H9 (cell line): ENCODE measurements around the gene PAK1. TPM values are rescaled to one million over a fixed set of nuclear protein-coding genes. Genes with fewer than 3 reads are reported as not detected.

Experiments
- DNase-seq: peaks from one replicate; pipeline ENCODE4 v3.0.0-alpha.2; 2017
- H2AFZ ChIP-seq: one replicate; pipeline ENCODE4 v1.6.1; 2013; ENCODE audit warnings: mild to moderate bottlenecking, low read length, control low read depth, moderate library complexity
- H2AK5ac ChIP-seq: 2 replicates; pipeline ENCODE4 v1.6.1; 2013; ENCODE audit warnings: low read length, control low read depth, mixed read lengths; ENCODE audit not compliant: insufficient read length
- H2BK120ac ChIP-seq: one replicate; pipeline ENCODE4 v1.6.1; 2013; ENCODE audit warnings: low read depth, mild to moderate bottlenecking, low read length, control low read depth, inconsistent platforms; ENCODE audit not compliant: poor library complexity, severe bottlenecking
- H2BK12ac ChIP-seq: 2 replicates; pipeline ENCODE4 v1.6.1; 2013; ENCODE audit warnings: low read length, control low read depth, mixed read lengths, low read depth; ENCODE audit not compliant: insufficient read length
- H2BK15ac ChIP-seq: 2 replicates; pipeline ENCODE4 v1.6.1; 2013; ENCODE audit warnings: low read depth, low read length, control low read depth
- H2BK20ac ChIP-seq: one replicate; pipeline ENCODE4 v1.6.1; 2013; ENCODE audit warnings: low read depth, mild to moderate bottlenecking, low read length, control low read depth, inconsistent platforms; ENCODE audit not compliant: poor library complexity, severe bottlenecking
- H2BK5ac ChIP-seq: 2 replicates; pipeline ENCODE4 v1.6.1; 2013; ENCODE audit warnings: low read length, control low read depth, mixed read lengths; ENCODE audit not compliant: insufficient read length
- H3K14ac ChIP-seq: 2 replicates; pipeline ENCODE4 v1.6.1; 2013; ENCODE audit warnings: low read length, control low read depth; ENCODE audit not compliant: insufficient read depth
- H3K18ac ChIP-seq: 2 replicates; pipeline ENCODE4 v1.6.1; 2013; ENCODE audit warnings: low read depth, mild to moderate bottlenecking, mixed read lengths, low read length, control low read depth; ENCODE audit not compliant: insufficient read length
- H3K23ac ChIP-seq: 2 replicates; pipeline ENCODE4 v1.6.1; 2013; ENCODE audit warnings: low read length, control low read depth, mixed read lengths, low read depth; ENCODE audit not compliant: insufficient read length
- H3K23me2 ChIP-seq: 2 replicates; pipeline ENCODE4 v1.6.1; 2013; ENCODE audit warnings: low read depth, mild to moderate bottlenecking, mixed read lengths, low read length, control low read depth; ENCODE audit not compliant: insufficient read length, poor library complexity, severe bottlenecking
- H3K27ac ChIP-seq: 2 replicates; pipeline ENCODE4 v1.5.1; 2013; ENCODE audit warnings: low read length, control low read depth, mixed read lengths, low read depth; ENCODE audit not compliant: insufficient read length
- H3K27me3 ChIP-seq: 2 replicates; pipeline ENCODE4 v1.6.1; 2013; ENCODE audit warnings: low read length, control low read depth, inconsistent platforms; ENCODE audit not compliant: insufficient read depth
- H3K4ac ChIP-seq: 2 replicates; pipeline ENCODE4 v1.6.1; 2013; ENCODE audit warnings: low read depth, mild to moderate bottlenecking, control low read depth, inconsistent platforms, low read length, moderate library complexity
- H3K4me1 ChIP-seq: 2 replicates; pipeline ENCODE4 v1.6.1; 2013; ENCODE audit warnings: low read length, control low read depth, inconsistent platforms; ENCODE audit not compliant: insufficient read depth
- H3K4me2 ChIP-seq: 2 replicates; pipeline ENCODE4 v1.6.1; 2013; ENCODE audit warnings: low read length, control low read depth, mixed read lengths; ENCODE audit not compliant: insufficient read length, insufficient read depth
- H3K56ac ChIP-seq: 2 replicates; pipeline ENCODE4 v1.6.1; 2013; ENCODE audit warnings: low read depth, mild to moderate bottlenecking, mixed read lengths, low read length, control low read depth; ENCODE audit not compliant: insufficient read length
- H3K79me1 ChIP-seq: 2 replicates; pipeline ENCODE4 v1.6.1; 2013; ENCODE audit warnings: low read depth, mild to moderate bottlenecking, moderate library complexity, low read length, control low read depth, inconsistent platforms; ENCODE audit not compliant: insufficient read depth, poor library complexity, severe bottlenecking
- H3K79me2 ChIP-seq: 2 replicates; pipeline ENCODE4 v1.6.1; 2013; ENCODE audit warnings: low read length, control low read depth, inconsistent platforms; ENCODE audit not compliant: insufficient read depth
- H3K9ac ChIP-seq: 2 replicates; pipeline ENCODE4 v1.6.1; 2013; ENCODE audit warnings: low read length, control low read depth, mixed read lengths; ENCODE audit not compliant: insufficient read length; ENCODE audit errors: extremely low read depth
- H3K9me3 ChIP-seq: one replicate; pipeline ENCODE4 v1.6.1; 2013; ENCODE audit warnings: low read depth, low read length, inconsistent platforms; ENCODE audit not compliant: control insufficient read depth
- H3T11ph ChIP-seq: one replicate; pipeline ENCODE4 v1.6.1; 2013; ENCODE audit warnings: mild to moderate bottlenecking, low read length, control low read depth, inconsistent platforms
- H4K20me1 ChIP-seq: one replicate; pipeline ENCODE4 v1.6.1; 2013; ENCODE audit not compliant: control insufficient read depth, insufficient read length, insufficient read depth
- H4K5ac ChIP-seq: 2 replicates; pipeline ENCODE4 v1.6.1; 2013; ENCODE audit warnings: low read depth, mild to moderate bottlenecking, mixed read lengths, low read length, control low read depth; ENCODE audit not compliant: insufficient read length
- H4K8ac ChIP-seq: replicated peaks from 2 replicates; pipeline ENCODE4 v1.6.1; 2013; ENCODE audit warnings: low read length, control low read depth, mixed read lengths, low read depth; ENCODE audit not compliant: insufficient read length
- H4K91ac ChIP-seq: 2 replicates; pipeline ENCODE4 v1.6.1; 2013; ENCODE audit warnings: low read depth, mild to moderate bottlenecking, moderate library complexity, mixed read lengths, low read length, control low read depth; ENCODE audit not compliant: insufficient read length
- H3K27ac Mint-ChIP-seq, 3 experiments: 2 replicates in 2 of 3; 3 replicates in 1 of 3; pipeline ENCODE4 v1.8.0; 2020 to 2021; ENCODE audit warnings: mixed read lengths in 3 of 3, mild to moderate bottlenecking in 1 of 3, moderate library complexity in 1 of 3
- H3K27me3 Mint-ChIP-seq: 2 replicates; pipeline ENCODE4 v1.8.0; 2021; ENCODE audit warnings: low read depth, mild to moderate bottlenecking, moderate library complexity, mixed read lengths
- H3K36me3 Mint-ChIP-seq, 3 experiments: 2 replicates in 2 of 3; 3 replicates in 1 of 3; pipeline ENCODE4 v1.8.0; 2020 to 2021; ENCODE audit warnings: low read depth in 3 of 3, mixed read lengths in 3 of 3; ENCODE audit not compliant: insufficient read depth in 1 of 3
- H3K4me1 Mint-ChIP-seq, 2 experiments: 2 replicates each; pipeline ENCODE4 v1.8.0; 2020; ENCODE audit warnings: mixed read lengths in 2 of 2
- H3K4me3 Mint-ChIP-seq, 2 experiments: 2 replicates in 1 of 2; 3 replicates in 1 of 2; pipeline ENCODE4 v1.8.0; 2020 to 2021; ENCODE audit warnings: mild to moderate bottlenecking in 2 of 2, mixed read lengths in 2 of 2, moderate library complexity in 1 of 2
- H3K9me3 Mint-ChIP-seq, 2 experiments: 2 replicates in 1 of 2; 3 replicates in 1 of 2; pipeline ENCODE4 v1.8.0; 2020; ENCODE audit warnings: mild to moderate bottlenecking in 2 of 2, mixed read lengths in 2 of 2, moderate library complexity in 1 of 2
- CTCF ChIP-seq: fragments of 200-600 bp; sonication (generic); conservative IDR thresholded peaks from 3 replicates; pipeline ENCODE4 v1.8.0; 2021; ENCODE audit warnings: antibody characterized with exemption, mild to moderate bottlenecking
- WGBS: extraction: QIAGEN DNeasy Blood & Tissue Kit; methylation state at CpG from one replicate; pipeline ENCODE4 v1.1.7; 2013; ENCODE audit warnings: missing lambda C conversion rate, low lambda C conversion rate, mixed read lengths; ENCODE audit not compliant: insufficient read length; ENCODE audit errors: extremely low coverage; 5-methylcytosine and 5-hydroxymethylcytosine counted together
- total RNA-seq: library from RNA; stranded (reverse); gene quantifications from 2 replicates; pipeline ENCODE4 v1.2.1, GENCODE V29; 2021

The PAK1 gene
- total RNA-seq, 1 experiment from 2014 or later = 122 TPM

- peak overlapping the region; percentile 70 for H3K27ac ChIP-seq
- TF ChIP-seq CTCF = no peak
- no peaks in the 10 kb centered on the region for H4K20me1 ChIP-seq
- H3K4me3 Mint-ChIP-seq = no peak overlapping the region
- no CpG with 5 or more reads among the region's 3 CpGs for WGBS
- H3K27me3 Mint-ChIP-seq = no peaks in the 10 kb centered on the region
- H4K8ac ChIP-seq = no peak overlapping the region
- no peak overlapping the region for H3K9ac ChIP-seq
- no peaks in the 10 kb centered on the region for H3K23me2 ChIP-seq
- no peak overlapping the region for H4K5ac ChIP-seq
- H2BK12ac ChIP-seq = no peak overlapping the region
- no peak overlapping the region for H3K4ac ChIP-seq
- no peaks in the 10 kb centered on the region for H3K9me3 ChIP-seq
- H3K4me1 ChIP-seq = peaks cover 9% of the 10 kb centered on the region
- peak overlapping the region in 2 of 3 experiments; percentile 20 to 56; a peak in 4 of 7 replicates for H3K27ac Mint-ChIP-seq
- H3K4me1 Mint-ChIP-seq = peaks cover 55 to 58% of the 10 kb centered on the region in 2 experiments
- H3T11ph ChIP-seq = no peak overlapping the region
- H2BK5ac ChIP-seq = no peak overlapping the region
- no peak overlapping the region for H2AFZ ChIP-seq
- H3K9me3 Mint-ChIP-seq = no peaks in the 10 kb centered on the region
- H3K14ac ChIP-seq = no peak overlapping the region
- H4K91ac ChIP-seq = no peak overlapping the region
- H3K4me2 ChIP-seq = no peak overlapping the region
- peaks cover 10% of the 10 kb centered on the region; the same call in 1 of the 2 replicates for H3K79me2 ChIP-seq
- H2AK5ac ChIP-seq = no peak overlapping the region
- no peak overlapping the region for H2BK120ac ChIP-seq
- H3K18ac ChIP-seq = no peak overlapping the region
- H3K56ac ChIP-seq = no peak overlapping the region
- H3K27me3 ChIP-seq = no peaks in the 10 kb centered on the region
- DNase-seq = no peak
- no peak overlapping the region for H2BK20ac ChIP-seq
- no peak overlapping the region for H2BK15ac ChIP-seq
- no peak overlapping the region for H3K23ac ChIP-seq
- H3K79me1 ChIP-seq = no peaks in the 10 kb centered on the region
- H3K36me3 Mint-ChIP-seq = no peaks in the 10 kb centered on the region
Measured at GRCh38 chr11:77418155-77418970, 55.5 kb downstream of the PAK1 start.
